Body of pancreas (tissue), 4 donors: ENCODE results near the gene PPA1.

Experiments
- POLR2A ChIP-seq, 3 donors: fragments of 450-650 bp; IDR thresholded peaks; one replicate each; pipeline ENCODE4 v1.6.1; 2016; ENCODE audit warnings: antibody characterized with exemption in 3 of 3, mild to moderate bottlenecking in 2 of 3
- TF ChIP-seq, protein P1 (sequence below), 7 experiments: fragments of 450-650 bp in 4 of 7; fragments of 200-600 bp in 3 of 7; sonication (generic) in 3 of 7; IDR thresholded peaks; one replicate each; pipeline ENCODE4 v1.5.1; 2016 to 2019; ENCODE audit warnings: antibody characterized with exemption in 7 of 7

DNA sequence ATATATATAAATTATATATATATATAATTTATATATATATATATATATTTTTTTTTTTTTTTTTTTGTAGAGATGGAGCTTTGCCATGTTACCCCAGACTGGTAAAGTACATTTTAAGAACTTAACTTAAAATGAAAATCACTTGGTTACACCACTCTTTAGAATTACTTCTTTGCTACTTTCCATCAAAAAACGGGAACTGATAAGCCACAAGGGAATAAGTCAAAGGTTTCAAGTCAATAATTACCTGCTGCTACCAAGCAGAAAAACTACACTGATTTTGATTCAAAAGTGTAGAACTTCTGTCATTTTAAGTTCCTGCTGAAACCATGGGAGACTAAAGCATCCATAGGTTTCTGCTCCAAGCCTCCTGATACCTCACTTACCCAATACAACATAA, 12.2 kb downstream of the PPA1 start:
- TF ChIP-seq, protein P1, sequence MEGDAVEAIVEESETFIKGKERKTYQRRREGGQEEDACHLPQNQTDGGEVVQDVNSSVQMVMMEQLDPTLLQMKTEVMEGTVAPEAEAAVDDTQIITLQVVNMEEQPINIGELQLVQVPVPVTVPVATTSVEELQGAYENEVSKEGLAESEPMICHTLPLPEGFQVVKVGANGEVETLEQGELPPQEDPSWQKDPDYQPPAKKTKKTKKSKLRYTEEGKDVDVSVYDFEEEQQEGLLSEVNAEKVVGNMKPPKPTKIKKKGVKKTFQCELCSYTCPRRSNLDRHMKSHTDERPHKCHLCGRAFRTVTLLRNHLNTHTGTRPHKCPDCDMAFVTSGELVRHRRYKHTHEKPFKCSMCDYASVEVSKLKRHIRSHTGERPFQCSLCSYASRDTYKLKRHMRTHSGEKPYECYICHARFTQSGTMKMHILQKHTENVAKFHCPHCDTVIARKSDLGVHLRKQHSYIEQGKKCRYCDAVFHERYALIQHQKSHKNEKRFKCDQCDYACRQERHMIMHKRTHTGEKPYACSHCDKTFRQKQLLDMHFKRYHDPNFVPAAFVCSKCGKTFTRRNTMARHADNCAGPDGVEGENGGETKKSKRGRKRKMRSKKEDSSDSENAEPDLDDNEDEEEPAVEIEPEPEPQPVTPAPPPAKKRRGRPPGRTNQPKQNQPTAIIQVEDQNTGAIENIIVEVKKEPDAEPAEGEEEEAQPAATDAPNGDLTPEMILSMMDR (IDR thresholded peaks at IDR 0.05), result no peak
- TF ChIP-seq POLR2A (IDR thresholded peaks at IDR 0.05), result no peak
